GM21619 (cell line): Measurements from ENCODE around the gene SUGP1.
"Not testable (repeated sequence)": the region's sequence is repeated elsewhere in the genome, so short reads cannot be mapped to it uniquely, and the experiment has no call there.

ENCODE experiments used
- ATAC-seq: cut with Tn5 transposase; IDR thresholded peaks from one replicate; pipeline ENCODE4 v1.9.1; 2021; ENCODE audit not compliant: unreplicated experiment

SUGP1 gene

GRCh38 chr19:19268453-19269385, 51.6 kb downstream of the SUGP1 start:
- ATAC-seq, result no peak

- no peak for ATAC-seq
These were observed 53.0 kb downstream of the SUGP1 start for GRCh38 chr19:19267305-19267704.

DNA sequence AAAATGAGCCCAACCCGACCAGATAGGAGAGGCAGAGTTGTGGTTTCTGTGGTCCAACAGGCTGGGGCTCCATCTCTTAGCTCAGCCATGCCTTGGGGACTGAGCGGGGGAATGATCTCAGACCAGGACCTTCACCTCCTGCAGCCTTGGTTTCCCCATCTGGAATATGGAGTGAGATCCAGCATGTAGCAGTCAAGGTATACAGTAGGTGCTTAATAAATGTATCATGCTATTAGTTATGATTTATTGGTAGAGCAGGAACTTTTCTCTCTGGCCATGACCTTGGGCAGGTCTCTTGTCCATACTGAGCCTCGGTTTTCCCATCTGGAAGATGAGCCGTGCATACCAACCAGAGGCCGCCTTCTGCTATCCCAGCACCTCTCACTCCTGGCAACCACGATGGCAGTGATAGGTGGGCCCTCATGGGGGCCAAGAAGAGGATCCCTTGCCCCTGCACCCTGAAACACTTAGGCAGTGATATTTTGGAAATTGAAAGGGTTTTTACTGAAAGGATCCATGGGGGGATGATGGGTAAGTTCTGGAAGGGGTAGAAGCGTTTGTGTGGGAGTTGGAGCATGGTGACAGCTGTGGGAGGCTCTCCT, 56.3 kb downstream of the SUGP1 start:
- ATAC-seq, result no peak

DNA sequence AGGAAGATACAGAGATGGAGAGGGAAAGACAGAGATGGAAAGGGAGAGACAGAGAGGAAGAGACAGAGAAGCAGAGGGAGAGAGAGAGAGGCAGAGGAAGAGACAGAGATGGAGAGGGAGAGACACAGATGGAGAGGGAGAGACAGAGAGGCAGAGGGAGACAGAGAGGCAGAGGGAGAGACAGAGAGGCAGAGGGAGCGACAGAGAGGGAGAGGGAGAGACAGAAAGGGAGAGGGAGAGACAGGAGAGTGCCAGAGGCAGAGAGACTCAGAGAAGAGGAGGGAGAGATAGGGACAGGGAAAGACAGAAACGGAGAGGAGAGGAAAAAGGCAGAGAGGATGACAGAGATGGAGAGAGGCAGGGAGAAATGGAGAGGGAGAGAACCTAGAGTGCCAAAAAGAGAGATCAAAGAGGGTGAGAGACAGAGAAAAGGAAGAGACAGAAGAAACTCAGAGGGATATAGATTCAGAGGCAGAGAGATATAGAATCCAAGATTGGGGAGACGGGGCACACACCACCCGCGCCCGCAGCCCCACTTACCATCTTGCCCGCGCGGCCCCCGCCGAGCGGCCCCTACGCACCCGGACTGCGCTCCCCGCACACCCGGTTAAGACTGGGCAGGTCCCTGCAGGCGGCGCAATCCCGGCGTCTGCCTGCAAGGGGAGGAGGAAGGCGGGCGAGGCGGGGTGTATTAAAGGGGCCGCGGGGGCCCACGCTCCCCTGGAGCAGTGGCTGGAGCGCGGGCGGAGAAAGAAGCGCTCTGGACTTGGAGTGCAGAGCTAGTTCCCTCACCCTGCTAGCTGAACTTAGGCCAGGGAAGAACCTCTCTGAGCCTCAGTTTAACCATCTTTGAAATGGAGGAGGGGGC, 57.9 kb downstream of the SUGP1 start:
- ATAC-seq, result no peak

GRCh38 chr19:19261350-19262189, 58.7 kb downstream of the SUGP1 start:
- no peak for ATAC-seq

DNA sequence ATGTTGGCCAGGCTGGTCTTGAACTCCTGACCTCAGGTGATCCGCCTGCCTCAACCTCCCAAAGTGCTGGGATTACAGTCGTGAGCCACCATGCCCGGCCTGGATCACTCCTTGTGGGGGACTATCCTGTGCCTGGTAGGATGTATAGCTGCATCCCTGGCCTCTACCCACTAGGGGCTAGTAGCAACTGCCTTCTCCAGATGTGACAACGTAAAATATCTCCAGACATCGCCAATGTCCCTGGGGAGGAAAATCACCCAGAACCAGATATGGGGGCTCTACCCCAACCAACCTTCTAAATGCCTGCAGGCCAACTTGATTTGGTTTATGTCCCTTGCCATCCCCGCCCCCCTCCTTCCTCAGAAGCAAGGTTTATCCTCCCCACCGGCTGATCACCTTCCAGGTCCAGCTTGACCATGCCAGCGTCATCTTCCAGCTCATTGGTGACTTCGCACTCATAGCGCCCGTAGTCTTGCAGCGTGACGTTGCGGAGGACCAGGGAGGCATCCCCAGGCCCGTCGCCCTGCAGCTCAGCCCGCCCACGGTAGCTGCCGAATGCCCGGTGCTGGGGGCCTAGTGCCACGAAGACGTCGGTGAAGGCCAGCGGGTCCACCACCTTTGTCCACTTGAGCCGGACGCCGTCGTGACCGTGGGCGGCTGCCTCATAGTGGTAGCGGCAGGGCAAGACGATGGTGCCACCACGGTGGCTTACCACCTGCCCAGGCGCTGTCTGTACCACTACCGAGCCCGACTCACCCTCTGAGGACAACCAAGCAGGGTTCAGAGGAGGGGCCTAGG, 59.7 kb downstream of the SUGP1 start:
- no peak for ATAC-seq

DNA sequence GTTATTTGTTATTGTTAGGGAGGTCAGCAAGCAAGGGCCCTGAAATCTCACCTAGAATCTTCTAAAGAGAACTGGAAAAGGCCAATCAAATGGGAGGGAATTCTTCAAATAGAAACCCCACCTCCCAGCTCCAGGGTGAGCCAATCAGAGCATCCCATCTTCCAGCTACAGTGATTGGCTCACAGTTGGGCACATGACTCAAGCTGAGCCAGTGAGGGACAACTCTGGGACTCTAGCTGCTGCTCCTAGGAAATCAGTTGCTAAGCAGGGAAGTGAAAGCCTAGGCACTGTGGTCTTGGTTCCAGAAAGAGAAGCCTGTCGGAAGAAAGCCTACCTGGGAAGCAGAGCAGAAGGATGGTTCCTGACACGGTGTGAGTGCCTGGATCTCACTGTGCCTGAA, 60.6 kb downstream of the SUGP1 start:
- ATAC-seq, result no peak

DNA sequence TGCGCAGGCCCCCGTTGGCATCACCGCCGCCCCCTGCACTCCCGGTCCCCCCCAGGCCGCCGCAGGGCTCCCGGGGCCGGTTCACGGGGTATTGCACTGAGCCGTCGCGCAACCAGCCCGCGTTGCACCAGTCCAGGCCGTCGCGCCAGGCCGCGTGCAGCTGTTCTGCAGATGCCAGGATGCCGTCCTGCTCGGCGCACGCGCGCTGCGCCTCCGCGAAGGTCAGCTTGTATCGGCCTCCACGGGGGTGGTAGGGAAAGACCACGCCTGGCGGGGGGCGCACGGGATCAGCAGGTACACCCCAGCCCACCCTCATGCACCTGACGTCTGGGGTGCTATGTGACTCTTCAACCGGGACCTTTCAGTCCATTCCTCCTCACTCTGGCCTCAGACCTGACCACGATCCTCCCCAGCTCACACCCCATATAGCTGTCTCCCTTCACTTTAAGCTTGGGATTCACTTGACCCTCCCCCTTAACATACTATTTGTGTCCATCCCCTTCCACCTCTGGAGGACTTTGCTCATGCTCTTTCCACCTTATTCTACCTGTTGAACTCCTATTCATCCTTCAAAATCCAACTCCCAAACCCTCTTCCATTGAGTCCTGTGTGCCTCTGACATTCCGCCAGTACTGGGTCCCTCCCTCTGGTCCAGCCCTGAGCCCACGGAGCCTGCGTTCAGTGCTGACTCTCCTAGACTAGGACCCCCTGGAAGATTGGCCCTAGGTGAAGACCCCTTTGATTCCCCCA, 61.5 kb downstream of the SUGP1 start:
- ATAC-seq, result no peak

DNA sequence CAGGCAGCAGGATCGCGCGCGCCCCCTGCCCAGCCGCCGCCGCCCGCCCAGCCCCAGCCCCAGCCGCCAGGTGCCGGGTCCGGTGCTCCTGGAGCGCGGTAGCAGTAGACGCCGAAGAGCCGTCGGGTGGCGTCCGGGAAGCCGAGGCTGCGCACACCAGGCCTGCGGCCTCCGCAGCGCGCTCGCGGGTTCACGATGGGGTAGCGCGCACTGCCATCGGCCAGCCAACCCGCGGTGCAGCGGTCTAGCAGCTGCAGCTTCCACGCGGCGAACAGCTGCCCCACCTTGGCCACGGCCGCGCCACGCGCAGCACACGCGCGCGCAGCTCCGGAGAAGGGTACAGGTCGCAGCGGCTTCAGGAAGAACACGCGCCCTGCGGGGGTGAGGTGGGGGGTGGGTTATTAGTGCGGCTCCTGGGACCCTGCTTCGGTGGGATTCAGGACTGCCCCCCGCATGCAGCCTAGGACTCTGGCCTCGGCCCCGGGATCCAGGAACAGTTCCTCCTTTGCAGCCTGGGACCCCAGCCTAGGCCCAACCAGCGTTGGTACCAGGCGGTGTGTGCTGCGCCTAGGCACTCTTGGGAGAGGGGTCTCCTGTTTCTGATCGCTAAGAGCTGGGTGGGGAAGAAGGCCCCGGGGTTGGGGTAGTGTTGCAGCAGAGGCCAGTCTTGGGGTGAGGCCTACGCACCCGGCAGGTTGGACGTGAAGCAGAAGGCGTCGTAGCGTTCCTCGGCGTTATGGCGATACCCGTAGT, 62.3 kb downstream of the SUGP1 start:
- ATAC-seq, result no peak

DNA sequence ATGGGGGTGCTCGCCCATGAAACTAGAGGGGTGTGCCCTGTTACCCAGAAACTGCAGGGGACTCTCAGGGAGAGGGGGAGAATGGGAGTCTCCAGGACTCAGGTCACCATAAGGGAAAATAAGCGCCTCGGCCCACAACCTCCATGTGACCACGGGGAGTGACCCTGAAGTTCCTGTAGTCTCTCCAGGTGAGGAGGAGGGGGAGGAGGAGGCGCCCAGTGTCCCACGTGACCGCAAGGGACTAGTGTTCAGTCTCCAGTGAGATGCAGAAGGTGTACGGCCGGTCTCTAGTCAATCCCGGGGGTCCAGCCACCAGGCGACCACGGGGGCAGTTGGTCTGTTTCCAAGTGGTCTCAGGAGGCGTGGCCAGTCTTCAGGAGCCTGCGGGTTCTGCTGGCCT, 63.2 kb downstream of the SUGP1 start:
- ATAC-seq, result no peak

DNA sequence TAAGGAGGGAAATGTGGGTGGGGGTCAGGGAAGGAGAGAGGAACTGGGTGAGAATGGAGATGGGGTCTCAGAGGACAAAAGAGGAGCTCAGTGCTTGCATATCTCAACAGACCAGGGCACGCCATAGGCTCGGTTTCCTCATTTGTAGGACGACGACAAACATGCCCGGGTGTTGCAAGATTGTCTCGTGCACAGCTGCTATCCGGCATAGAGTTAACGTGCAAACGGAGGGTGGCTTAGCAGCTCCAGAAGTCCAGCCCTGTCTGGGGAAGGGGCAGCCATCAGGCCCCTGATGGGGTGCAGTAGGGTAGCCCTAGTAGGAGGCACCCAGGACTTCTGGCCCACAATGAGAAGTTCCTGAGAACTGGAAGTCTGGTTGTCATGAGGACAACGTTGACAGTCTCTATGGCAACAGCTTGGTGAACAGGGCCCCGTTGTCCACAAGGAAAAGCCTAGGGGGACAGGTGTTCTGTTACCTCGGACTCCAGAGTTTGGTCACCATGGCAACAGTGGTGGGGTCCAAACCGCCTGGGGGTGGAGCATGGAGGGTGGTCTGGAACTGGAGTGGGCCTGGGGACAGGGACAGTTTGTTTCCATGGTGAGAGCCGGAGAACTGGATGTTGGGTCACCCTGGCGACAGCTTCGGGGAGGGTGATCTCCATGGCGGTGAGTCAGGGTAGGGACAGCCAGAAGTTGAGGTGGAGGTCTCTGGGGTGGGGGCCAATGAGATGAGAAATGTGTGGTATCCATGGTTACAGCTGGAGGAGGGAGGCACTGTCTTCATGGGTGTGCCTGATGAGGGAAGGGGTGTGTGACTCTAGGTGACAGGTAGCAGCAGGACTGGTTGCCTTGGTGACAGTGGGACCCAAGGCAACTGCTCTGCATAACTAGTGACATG, 64.0 kb downstream of the SUGP1 start:
- no peak for ATAC-seq

DNA sequence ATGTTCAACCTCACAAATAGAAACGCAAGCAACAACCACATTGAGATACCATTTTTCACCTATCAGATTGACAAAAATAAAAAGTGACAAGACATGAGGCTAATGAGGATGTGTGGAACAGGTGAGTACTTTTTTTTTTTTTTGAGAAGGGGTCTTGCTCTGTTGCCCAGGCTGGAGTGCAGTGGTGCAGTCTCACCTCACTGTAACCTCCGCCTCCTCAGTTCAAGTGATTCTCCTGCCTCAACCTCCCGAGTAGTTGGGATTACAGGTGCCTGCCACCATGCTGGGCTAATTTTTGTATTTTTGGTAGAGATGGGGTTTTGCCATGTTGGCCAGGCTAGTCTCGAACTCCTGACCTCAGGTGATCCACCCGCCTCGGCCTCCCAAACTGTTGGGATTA, 66.9 kb downstream of the SUGP1 start:
- not testable (repeated sequence) for ATAC-seq

DNA sequence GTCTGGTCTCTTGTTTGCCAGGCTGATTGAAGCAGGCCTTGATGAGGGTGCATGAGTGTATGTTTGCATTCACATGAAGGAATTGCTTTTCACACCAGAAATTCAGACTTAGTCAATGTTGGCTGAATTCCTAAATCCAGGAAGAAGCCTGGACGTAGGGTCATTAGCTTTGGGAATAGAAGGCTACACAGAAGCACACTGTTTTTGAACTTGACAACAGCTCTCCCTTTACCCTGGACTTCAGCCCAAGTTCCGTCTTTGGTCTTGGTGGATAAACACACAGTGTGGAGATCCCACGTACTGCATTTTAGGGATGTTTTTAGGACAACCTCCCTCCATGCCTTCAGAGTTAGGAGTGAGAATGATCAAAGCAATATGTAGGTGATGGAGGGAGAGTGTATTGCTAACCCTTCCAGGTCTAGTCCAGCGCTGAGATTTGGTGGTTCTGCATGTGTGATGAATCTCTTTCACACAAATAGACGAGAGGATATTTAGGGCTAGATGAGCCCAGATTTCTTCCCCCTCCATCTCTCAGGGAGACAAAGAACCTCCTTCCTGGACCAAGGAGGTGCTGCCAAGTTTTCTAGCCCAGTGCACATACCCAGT, 70.0 kb downstream of the SUGP1 start:
- no peak for ATAC-seq

- no peak for ATAC-seq
These were observed 79.8 kb downstream of the SUGP1 start for GRCh38 chr19:19240476-19240875.

GRCh38 chr19:19239675-19240074, 80.6 kb downstream of the SUGP1 start:
- no peak for ATAC-seq

DNA sequence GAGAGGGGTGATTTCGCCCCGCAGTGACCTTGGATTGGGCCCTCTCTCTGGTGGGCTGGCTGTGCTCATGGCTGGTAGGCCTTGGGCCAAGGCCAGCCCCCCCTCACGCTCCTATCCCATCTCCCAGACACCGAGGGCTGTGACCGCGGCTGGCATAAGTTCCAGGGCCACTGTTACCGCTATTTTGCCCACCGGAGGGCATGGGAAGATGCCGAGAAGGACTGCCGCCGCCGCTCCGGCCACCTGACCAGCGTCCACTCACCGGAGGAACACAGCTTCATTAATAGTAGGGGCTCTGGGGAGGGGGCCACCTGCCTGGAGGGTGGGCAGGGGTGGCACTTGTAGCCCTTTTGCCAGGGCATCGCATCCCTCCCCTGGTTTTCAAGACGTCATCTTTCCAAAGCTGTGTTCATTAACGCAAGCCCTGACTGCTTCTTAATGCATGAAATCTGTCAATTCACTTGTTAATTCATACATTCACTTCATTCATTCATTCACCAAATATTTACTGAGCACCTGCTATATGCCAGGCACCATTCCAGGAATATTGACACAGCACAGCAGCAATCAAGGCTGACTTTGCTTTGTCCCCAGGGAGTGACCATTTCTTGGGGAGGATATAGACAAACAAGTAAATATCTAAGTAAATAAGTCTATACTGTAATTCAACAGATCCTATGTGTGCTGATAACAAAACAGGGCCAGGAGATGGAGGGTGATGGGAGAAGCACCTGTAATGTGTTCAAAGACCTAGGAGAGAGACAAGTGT, 82.0 kb downstream of the SUGP1 start:
- no peak for ATAC-seq
